Measurements from ENCODE around the gene NTNG1.

NTNG1 gene

DNA sequence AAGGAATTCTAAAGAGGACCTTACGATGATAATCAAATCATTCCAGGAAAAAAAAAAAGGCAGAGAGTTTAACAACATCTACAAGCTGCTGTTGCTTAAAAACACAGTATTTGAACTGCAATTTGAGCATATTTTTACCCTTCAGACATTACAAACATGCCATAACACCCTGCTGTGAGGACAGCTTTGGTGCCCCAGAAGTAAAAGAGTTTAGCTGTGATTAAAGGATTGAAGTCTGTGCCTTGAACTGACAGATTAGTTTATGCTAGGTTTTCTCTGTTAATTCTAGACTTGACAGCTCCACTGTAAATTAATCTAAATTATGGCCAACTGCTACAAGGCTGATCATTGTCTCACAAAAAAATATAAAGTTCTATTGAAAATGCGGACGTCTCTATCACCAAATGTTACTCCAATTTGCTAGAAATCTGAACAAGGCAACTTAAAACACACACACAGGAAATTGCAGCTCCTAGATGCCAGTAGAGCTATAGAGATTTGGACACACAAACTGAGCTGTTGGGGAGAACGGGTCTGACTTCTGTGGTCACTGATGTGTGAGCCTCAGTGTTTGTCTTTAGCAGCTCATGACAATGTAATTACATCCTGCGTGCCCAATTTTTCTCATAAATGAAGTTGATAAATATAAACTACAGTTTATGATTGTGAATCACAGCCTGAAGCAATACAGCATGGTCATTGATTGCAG lies 217.9 kb downstream of the NTNG1 start:
- H3K4me3 ChIP-seq (ENCODE audit: low read length), result no peak overlapping the region
- no peak for DNase-seq (ENCODE audit: low read depth, low spot score)

DNA sequence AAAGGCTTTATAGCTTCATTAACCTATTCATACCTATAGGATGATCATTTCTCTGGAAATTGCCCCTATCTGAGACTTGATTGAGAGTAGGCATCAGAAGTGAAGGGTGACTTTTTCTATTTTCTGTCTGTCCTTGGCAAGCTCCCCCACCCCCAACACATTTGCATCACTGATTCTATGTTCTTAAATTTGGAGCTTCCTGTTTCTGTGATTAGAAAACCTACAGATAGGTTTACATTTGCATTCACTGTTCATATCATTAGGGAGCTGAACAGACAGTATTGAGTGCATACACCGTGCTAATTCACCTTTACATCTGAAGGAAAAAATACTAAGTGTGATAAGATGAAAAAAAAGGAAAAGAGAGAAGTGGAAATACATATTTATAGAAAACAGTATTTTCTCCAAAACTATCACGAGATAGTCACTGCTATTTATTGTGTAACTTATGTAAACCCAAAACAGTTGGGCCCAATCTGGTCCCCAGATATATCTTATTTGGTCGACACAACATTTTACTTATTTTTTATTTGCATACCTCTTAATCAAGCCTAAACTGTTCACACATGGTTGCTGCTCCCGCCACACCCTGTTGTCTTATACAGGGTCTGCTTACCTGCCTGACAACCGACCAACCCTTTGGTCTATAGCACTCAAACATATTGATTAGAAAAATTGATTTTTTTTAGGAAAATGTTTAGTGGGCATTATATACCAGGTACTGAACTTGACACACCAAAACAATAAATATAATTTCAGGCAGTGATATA lies 218.8 kb downstream of the NTNG1 start:
- DNase-seq (ENCODE audit: low read depth, low spot score), result no peak
- no peak overlapping the region for H3K4me3 ChIP-seq (ENCODE audit: low read length)

DNA sequence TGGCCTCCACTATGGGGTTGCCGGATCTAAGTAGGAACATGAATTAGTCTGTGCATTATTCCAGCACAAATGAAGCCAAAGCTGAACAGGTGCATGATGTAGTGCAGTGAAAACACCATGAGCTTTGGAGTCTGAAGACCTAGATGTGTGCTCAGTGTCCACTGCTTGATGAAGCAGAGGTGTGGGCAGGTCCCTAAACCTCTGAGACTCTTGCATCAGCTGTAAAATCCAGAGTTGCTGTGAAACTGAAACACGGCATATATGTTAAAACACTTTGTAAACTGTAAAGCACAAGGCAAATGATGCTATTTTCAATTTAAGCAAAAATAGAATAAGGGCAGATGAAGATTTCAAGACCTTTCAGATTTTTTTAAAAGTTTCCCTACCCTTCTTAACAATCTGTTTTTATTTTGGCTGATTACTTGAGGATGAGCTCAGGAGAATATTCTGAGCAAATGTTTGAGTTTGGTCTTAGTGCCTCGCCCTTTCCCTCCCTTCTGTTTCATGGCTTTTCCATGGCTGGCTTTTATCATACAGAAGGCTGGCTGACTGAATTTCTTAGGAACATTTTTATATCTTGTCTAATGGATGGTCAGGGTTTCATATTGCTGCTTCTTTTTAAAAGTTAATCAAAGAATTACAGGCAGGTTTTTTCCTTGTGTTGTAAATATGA lies 221.8 kb downstream of the NTNG1 start:
- no peak overlapping the region for H3K4me3 ChIP-seq (ENCODE audit: low read length)
- DNase-seq (ENCODE audit: low read depth, low spot score), result no peak

DNA sequence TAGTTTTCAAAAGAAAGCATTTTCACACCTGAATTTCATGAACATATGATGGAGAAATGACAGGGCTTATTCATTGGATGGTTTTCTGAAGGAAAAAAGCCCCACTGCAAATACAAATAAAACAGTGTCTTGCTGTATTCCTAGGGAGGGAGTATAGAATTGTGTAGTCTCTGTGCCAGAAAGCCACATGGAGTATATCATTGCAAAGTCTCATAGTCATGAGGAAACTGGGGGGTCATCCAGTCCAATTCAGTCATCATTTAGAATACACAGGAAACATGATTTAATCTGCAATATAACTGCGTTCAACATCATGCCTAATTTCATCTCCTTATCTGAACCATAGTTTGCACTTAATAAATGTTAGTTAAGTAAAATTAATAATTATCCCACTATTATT lies 222.3 kb downstream of the NTNG1 start:
- no peak overlapping the region for H3K4me3 ChIP-seq (ENCODE audit: low read length)
- no peak for DNase-seq (ENCODE audit: low read depth, low spot score)

DNA sequence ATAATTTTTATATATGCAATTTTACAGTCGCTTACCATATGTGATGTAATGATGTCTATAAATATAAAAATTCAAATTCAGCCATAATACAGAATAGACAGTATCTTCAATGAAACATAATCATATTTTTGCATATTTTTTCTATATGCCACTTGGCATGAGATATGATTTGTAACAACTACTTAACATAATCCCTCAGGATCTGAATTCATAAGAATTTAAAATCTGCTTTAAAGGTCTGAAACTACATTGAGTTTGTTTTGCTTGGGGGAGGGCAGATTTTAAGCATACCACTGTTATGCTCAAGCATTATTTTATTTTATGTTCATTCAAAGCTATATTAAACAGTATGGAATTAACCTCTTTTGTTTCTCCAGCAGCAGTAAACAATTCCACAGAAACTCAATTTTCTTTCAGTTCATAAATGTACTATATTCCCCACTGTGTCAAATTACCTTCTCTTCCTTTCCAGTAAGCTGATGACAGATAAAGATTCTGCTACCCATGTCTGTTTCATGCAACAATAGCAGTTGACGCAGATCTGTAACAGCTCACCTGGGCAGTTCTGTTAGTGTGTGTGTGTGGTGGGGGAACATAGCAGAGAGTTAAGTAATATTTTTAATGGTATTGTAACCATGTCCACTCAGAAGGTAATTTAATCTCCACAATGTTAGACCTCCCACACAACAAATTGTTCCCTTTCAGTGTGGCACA lies 224.8 kb downstream of the NTNG1 start:
- no peak overlapping the region for H3K4me3 ChIP-seq (ENCODE audit: low read length)
- DNase-seq (ENCODE audit: low read depth, low spot score), result no peak

DNA sequence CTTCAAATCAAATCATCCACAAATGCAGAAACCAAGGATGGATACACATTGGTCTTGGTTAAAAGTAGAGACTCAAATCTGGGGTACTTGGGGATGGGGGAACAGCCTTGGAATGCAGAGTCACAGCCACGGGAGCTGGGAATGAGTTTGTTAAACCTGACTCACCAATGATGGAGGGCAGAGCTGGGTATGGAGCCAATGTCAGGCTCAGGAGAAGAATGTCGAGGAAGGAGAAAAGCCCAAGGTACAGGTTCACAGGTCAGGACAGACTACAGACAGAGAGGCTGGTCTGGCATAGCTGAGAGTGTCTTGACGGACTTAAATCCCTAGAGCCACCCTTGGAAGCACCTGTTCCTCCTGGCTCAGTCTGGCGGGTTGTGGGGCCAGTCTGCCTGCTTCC lies 237.6 kb downstream of the NTNG1 start:
- H3K4me3 ChIP-seq (ENCODE audit: low read length), result no peak overlapping the region
- DNase-seq (ENCODE audit: low read depth, low spot score), result no peak

DNA sequence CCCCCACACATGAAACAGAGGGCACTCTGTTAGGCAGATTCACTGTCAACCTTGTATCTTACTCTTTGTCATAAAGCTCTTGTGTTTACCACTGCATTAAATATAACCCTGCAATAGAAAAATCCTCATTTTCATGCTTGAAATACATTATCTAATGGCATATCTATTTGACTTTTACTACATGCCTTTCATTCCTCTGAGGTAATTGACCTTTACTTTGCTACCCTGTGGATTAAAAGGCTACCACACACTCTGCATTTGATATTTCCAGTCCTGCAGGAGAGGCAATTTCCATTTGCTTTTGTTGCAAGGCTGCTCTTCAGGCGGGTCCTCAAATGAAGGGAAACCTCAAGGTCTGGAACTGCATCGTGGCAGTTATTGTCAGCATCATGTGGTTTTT lies 238.0 kb downstream of the NTNG1 start:
- H3K4me3 ChIP-seq (ENCODE audit: low read length), result no peak overlapping the region
- DNase-seq (ENCODE audit: low read depth, low spot score), result no peak

DNA sequence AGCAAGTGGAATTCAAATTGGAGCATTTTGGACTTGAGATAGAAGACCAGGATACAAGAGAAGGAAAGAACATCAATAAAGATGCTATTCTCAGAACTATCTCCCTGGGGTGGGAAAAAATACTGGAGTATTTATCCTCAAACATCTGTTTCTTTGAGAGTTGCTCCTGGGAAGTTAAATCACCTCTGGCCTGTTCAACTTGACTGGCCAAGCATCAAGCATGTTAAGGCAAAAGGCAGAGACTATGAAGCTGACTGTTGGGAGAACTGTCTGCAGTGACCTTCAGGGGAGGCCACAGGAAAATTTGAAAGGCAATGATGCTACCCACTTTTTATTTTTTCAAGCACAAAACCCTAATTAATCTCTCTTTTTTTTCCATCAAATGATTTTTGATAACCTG lies 239.0 kb downstream of the NTNG1 start:
- H3K4me3 ChIP-seq (ENCODE audit: low read length), result no peak overlapping the region
- no peak for DNase-seq (ENCODE audit: low read depth, low spot score)

DNA sequence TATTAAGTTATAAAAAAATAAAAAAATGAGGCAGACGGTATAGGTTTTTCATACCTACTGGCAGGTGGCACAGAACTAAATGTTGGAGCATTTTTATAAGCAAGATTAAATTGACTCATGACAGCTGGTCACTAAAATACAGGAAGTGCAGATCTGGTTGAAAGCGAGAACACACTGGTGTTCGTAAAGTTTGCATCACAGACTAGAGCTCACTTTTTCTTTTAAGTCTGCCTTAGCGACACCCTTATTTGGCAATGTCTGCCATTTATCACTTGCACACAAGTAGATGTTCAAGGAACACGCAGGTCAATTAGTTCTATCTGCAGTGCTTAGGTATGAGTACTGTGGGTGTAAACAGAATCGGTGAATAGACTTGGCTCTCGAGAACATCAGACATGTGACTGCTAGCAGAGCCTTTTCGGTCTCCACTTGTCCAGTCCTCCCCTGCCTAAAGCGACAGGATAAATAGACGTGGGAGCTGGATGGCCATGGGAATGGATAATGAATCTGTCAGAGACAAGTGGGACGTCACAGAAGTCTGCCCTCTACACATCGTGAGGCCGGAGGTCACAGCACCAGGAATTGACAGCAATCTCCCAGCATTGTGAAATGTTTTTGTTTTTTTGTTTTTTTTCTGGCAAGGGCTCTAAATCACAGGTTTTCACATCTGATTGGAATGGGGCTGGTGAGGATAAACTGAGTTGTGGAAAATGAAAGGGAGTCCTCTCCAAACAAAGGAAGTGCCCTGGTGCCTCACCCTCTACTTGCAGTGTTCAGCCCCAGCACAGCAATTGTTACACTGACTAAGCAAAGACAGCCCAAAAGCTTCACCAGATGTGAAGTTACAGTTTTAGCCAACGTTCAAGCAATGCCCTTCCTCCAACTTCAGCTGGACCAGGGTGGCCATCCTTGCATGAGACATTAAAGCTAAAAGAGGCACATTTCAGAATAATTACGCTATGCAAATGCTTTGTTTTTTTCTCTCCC lies 248.9 kb downstream of the NTNG1 start:
- no peak overlapping the region for H3K4me3 ChIP-seq (ENCODE audit: low read length)
- DNase-seq (ENCODE audit: low read depth, low spot score), result no peak

DNA sequence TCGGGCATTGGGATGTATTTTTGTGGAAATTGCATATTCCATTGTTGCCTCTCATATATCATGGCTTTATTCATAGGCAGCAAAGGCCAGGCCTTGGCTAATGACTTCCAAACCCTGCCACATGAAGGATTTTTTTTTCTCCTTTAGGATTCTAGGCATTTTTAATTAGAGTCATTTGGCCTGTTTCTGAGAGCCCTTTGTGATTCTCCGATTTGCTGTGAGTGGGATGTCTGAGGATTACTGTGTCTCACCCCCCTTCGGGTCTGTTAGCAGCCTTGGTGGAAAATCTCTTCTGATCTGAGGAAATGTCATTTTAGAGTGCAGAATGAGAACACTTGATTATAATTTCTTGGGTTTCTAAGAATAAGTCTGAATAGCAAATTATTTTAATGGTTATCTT lies 253.5 kb downstream of the NTNG1 start:
- no peak overlapping the region for H3K4me3 ChIP-seq (ENCODE audit: low read length)
- no peak for DNase-seq (ENCODE audit: low read depth, low spot score)

DNA sequence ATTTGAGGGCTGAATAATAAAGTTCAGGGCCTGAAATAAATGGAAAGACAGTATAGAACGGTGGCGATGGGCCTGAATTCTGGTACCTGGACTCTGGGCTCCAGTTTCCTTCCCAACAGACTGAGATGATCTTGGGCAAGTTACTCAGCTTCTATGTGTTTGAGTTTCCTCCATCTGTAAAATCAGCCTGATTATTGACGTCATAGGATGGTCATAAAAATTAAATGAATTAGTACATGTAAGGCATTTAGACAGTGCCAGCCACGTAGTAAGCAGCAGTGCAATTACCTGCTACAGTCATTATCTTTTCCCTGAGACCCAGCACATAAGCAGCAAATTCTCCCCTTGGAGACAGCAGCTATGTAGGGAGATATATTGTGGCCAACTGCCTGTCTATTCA lies 260.9 kb downstream of the NTNG1 start:
- no peak overlapping the region for H3K4me3 ChIP-seq (ENCODE audit: low read length)
- DNase-seq (ENCODE audit: low read depth, low spot score), result no peak

DNA sequence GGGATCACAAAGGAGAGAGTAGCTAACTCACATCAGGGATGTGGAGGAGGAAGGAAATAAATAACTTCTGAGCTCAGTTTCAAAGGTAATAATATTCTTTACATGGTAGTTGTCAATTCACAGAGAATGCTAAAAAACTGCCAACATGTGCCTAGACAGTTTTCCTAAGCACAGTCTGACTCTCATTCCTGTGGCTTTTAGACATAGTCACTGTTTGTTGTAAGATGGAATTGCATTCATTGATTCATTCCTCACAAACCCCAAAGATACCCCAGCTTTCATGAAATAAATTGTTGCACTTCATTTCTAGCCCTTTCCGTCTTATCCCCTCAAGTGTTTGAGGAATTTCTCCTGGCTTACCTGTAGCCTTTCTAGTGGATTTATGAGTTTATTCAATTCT lies 263.9 kb downstream of the NTNG1 start:
- no peak overlapping the region for H3K4me3 ChIP-seq (ENCODE audit: low read length)
- no peak for DNase-seq (ENCODE audit: low read depth, low spot score)

DNA sequence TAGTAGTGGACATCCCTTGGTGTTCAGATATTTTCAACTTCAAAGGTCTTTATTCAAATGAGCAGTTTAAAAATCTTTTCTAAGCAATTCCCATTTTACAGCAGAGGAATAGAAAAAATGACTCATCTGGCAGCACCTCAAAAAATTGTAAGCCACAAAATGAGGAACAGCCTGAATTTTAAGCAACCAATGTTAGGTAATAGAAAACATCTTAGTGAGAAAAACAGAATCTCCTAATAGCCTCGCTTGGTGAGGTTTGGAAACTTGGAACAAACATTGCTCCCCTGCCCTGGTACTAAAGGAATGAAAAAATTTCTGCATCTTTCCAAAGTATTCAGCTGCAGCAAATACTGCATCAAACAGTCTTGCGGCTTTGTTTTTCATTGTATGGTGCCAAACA lies 264.4 kb downstream of the NTNG1 start:
- no peak overlapping the region for H3K4me3 ChIP-seq (ENCODE audit: low read length)
- DNase-seq (ENCODE audit: low read depth, low spot score), result no peak

DNA sequence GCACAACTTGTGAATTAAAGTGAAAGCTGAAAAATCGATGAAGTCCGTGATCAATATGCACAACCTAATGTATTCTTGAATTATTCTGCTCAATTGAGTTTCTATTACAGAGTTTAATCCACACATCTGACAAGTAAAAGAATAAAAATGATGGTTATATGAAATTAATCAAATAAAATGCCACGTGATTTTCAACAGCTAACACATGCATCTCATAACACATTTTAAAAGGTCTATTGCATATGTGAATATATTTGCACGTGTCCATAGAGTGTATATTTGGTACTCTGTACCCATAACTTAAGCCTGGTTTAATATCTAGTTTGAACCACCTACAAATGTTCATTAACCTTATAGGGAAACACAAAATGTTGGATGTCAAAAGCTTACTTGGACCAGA lies 266.2 kb downstream of the NTNG1 start:
- no peak overlapping the region for H3K4me3 ChIP-seq (ENCODE audit: low read length)
- no peak for DNase-seq (ENCODE audit: low read depth, low spot score)

DNA sequence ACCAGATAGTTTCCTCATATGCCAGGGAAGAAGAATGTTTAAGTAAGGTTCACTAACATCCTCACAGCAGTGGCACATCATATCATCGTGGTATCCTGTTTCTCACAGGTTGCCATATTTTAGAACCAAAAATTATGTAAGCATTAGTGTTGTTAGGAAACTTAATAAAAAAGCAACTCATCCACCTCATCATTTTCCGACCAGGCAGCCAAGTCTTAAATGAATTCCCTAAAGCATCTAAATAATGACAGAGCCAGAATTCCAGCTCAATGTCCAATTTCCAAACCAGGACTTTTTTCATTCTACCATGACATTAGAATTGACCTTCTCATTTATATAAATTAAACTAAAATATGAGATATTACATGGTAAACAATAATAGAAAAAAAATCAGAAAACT lies 272.7 kb downstream of the NTNG1 start:
- no peak overlapping the region for H3K4me3 ChIP-seq (ENCODE audit: low read length)
- no peak for DNase-seq (ENCODE audit: low read depth, low spot score)

DNA sequence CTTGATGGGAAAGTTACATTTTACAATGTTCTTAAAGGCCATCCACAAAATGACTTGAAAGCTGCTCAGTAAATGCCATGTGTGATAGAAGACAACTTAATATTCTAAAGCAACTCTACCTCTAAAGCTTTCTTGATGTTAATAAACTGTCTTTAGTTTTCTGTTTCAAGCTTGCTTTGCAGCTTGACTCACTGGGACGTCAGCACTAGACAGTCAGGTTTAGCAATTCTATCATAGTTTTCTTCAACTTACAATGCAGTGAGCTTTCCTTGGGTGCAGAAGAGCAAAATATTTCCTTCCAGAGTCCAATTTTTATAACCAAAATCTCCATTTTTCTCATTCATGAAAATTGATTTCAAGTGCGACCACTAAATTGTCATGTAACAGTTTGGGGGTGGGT lies 273.1 kb downstream of the NTNG1 start:
- no peak overlapping the region for H3K4me3 ChIP-seq (ENCODE audit: low read length)
- no peak for DNase-seq (ENCODE audit: low read depth, low spot score)

DNA sequence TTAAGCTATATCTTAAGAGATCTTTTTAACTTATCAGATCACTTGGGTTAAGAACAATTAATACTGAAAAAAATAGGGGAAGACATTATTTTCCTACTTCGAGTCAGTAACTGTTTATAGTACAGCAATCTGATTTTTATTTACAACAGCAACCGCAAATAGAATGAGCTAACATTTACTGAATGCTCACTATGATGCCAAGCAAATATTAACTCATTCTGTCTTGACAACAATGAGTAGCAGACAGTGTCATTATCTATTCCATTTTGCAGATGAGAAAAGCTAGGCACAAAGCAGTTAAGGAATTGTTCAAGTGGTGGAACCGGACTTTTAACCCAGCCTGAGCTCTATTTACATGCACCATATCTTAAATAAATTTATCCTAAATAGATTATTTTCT lies 273.7 kb downstream of the NTNG1 start:
- H3K4me3 ChIP-seq (ENCODE audit: low read length), result no peak overlapping the region

DNA sequence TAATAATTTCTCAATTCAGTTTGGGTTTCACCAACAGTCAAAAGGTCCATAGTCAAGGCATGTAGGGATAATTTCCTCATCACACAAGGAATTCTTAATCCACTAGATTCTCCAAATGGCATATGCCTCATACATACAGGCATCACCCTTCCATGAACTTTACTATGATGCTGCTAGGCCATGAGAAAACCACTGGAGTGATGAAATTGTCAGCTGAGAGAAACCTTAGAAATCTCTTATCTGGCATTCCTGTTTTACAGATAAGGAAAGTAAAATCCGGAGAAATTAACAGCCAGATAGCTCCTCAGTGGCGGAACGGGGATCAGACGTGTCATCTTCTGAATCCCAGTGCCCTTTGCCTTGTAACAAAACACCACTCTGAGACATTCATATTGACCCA lies 274.4 kb downstream of the NTNG1 start:
- no peak for DNase-seq (ENCODE audit: low read depth, low spot score)
- no peak overlapping the region for H3K4me3 ChIP-seq (ENCODE audit: low read length)

More for the DNA sequence above, 273.7 kb downstream of the NTNG1 start:
- no peak for DNase-seq (ENCODE audit: low read depth, low spot score)

DNA sequence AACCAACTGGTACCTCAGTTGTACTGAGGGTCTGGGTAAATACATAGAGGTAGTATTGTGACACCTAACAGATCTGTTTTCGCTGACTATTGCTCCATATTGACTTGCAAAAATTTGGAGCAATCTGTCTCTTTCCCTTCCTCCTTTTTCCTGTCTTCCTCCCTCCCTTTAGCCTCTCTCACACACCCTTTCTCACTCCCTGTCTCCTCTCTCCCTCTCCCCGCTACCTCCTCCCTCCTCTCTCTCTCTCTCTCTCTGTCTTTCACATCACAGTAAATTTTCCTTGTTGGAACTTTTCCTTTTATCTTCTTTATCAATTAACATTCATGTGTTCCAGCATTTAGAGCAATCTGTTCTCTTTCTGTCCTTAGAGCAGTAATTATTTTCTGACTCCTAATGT lies 278.2 kb downstream of the NTNG1 start:
- no peak for DNase-seq (ENCODE audit: low read depth, low spot score)
- H3K4me3 ChIP-seq (ENCODE audit: low read length), result no peak overlapping the region
